HEK293 (cell line): ENCODE data around the gene CCDC9B.
A peak's percentile ranks its signal among the peaks of the same experiment; 100 is the strongest.

Experiments
- BCL11B ChIP-seq: fragments of 450-650 bp; formaldehyde crosslinking; IDR thresholded peaks from 2 replicates; pipeline ENCODE4 v1.5.1; 2016; ENCODE audit warnings: low read depth, missing biosample characterization, missing genetic modification characterization
- EGR2 ChIP-seq: fragments of 450-650 bp; formaldehyde crosslinking; IDR thresholded peaks from 2 replicates; pipeline ENCODE4 v1.5.1; 2016; ENCODE audit warnings: low read depth, missing biosample characterization, missing genetic modification characterization
- HOXA7 ChIP-seq: sonication (generic); formaldehyde crosslinking; IDR thresholded peaks from 2 replicates; pipeline ENCODE4 v1.8.1; 2022; ENCODE audit warnings: missing genetic modification reagents, borderline replicate concordance
- KLF8 ChIP-seq: fragments of 450-650 bp; formaldehyde crosslinking; IDR thresholded peaks from 2 replicates; pipeline ENCODE4 v1.5.1; 2016; ENCODE audit warnings: missing biosample characterization, missing genetic modification characterization
- MEIS1 ChIP-seq: sonication (generic); formaldehyde crosslinking; IDR thresholded peaks from 2 replicates; pipeline ENCODE4 v1.8.1; 2022; ENCODE audit warnings: missing genetic modification reagents, mild to moderate bottlenecking, borderline replicate concordance
- SCRT2 ChIP-seq: fragments of 450-650 bp; formaldehyde crosslinking; IDR thresholded peaks from 2 replicates; pipeline ENCODE4 v1.5.1; 2016; ENCODE audit warnings: missing biosample characterization, missing genetic modification characterization
- SETDB1 ChIP-seq: IDR thresholded peaks from one replicate; pipeline ENCODE4 v1.6.1; 2017; ENCODE audit warnings: mild to moderate bottlenecking, low read length, moderate library complexity, mixed read lengths; ENCODE audit not compliant: insufficient read length
- SP3 ChIP-seq: fragments of 450-650 bp; formaldehyde crosslinking; IDR thresholded peaks from 2 replicates; pipeline ENCODE4 v1.5.1; 2016; ENCODE audit warnings: missing biosample characterization, missing genetic modification characterization
- SP7 ChIP-seq: fragments of 450-650 bp; formaldehyde crosslinking; IDR thresholded peaks from 2 replicates; pipeline ENCODE4 v1.5.1; 2016; ENCODE audit warnings: missing biosample characterization, missing genetic modification characterization
- WT1 ChIP-seq: fragments of 450-650 bp; formaldehyde crosslinking; IDR thresholded peaks from 2 replicates; pipeline ENCODE4 v1.5.1; 2016; ENCODE audit warnings: missing biosample characterization, missing genetic modification characterization
- ZBTB48 ChIP-seq: fragments of 450-650 bp; formaldehyde crosslinking; IDR thresholded peaks from 2 replicates; pipeline ENCODE4 v1.5.1; 2016; ENCODE audit warnings: missing biosample characterization, missing genetic modification characterization
- ZBTB7A ChIP-seq: fragments of 450-650 bp; formaldehyde crosslinking; IDR thresholded peaks from 2 replicates; pipeline ENCODE4 v1.5.1; 2016; ENCODE audit warnings: low read depth, missing biosample characterization, missing genetic modification characterization
- ZNF140 ChIP-seq: fragments of 450-650 bp; formaldehyde crosslinking; IDR thresholded peaks from 2 replicates; pipeline ENCODE4 v1.5.1; 2016; ENCODE audit warnings: missing biosample characterization, missing genetic modification characterization
- ZNF146 ChIP-seq: fragments of 450-650 bp; formaldehyde crosslinking; IDR thresholded peaks from 2 replicates; pipeline ENCODE4 v1.5.1; 2016; ENCODE audit warnings: missing biosample characterization, missing genetic modification characterization
- ZNF155 ChIP-seq: fragments of 450-650 bp; formaldehyde crosslinking; IDR thresholded peaks from 2 replicates; pipeline ENCODE4 v1.5.1; 2016; ENCODE audit warnings: missing biosample characterization, missing genetic modification characterization
- ZNF169 ChIP-seq: fragments of 450-650 bp; formaldehyde crosslinking; IDR thresholded peaks from 2 replicates; pipeline ENCODE4 v1.5.1; 2016; ENCODE audit warnings: missing biosample characterization, missing genetic modification characterization
- ZNF26 ChIP-seq: fragments of 450-650 bp; formaldehyde crosslinking; IDR thresholded peaks from 2 replicates; pipeline ENCODE4 v1.5.1; 2016; ENCODE audit warnings: missing biosample characterization, missing genetic modification characterization
- ZNF426 ChIP-seq: fragments of 450-650 bp; formaldehyde crosslinking; IDR thresholded peaks from 2 replicates; pipeline ENCODE4 v1.5.1; 2017; ENCODE audit warnings: missing biosample characterization, missing genetic modification characterization, mild to moderate bottlenecking, inconsistent platforms, moderate library complexity
- ZNF449 ChIP-seq: fragments of 450-650 bp; formaldehyde crosslinking; IDR thresholded peaks from 2 replicates; pipeline ENCODE4 v1.5.1; 2017; ENCODE audit warnings: missing biosample characterization, mild to moderate bottlenecking, missing genetic modification characterization, moderate library complexity
- ZNF518A ChIP-seq: fragments of 450-650 bp; formaldehyde crosslinking; conservative IDR thresholded peaks from 2 replicates; pipeline ENCODE4 v1.5.1; 2016; ENCODE audit warnings: low read depth, missing biosample characterization, missing genetic modification characterization
- ZNF521 ChIP-seq: fragments of 450-650 bp; formaldehyde crosslinking; IDR thresholded peaks from 2 replicates; pipeline ENCODE4 v1.5.1; 2017; ENCODE audit warnings: missing biosample characterization, mild to moderate bottlenecking, missing genetic modification characterization
- ZNF530 ChIP-seq: fragments of 450-650 bp; formaldehyde crosslinking; IDR thresholded peaks from 2 replicates; pipeline ENCODE4 v1.5.1; 2016; ENCODE audit warnings: low read depth, missing biosample characterization, missing genetic modification characterization
- ZNF555 ChIP-seq: fragments of 450-650 bp; formaldehyde crosslinking; conservative IDR thresholded peaks from 2 replicates; pipeline ENCODE4 v1.5.1; 2017; ENCODE audit warnings: missing biosample characterization, mild to moderate bottlenecking, missing genetic modification characterization, inconsistent platforms
- ZNF596 ChIP-seq: fragments of 450-650 bp; IDR thresholded peaks from 2 replicates; pipeline ENCODE4 v1.5.0; 2018; ENCODE audit warnings: missing biosample characterization, mild to moderate bottlenecking, missing genetic modification characterization, moderate library complexity
- ZNF624 ChIP-seq: fragments of 450-650 bp; formaldehyde crosslinking; IDR thresholded peaks from 2 replicates; pipeline ENCODE4 v1.5.1; 2017; ENCODE audit warnings: missing biosample characterization, missing genetic modification characterization
- ZNF658 ChIP-seq: fragments of 450-650 bp; formaldehyde crosslinking; IDR thresholded peaks from 2 replicates; pipeline ENCODE4; 2016; ENCODE audit warnings: missing biosample characterization, missing genetic modification characterization
- ZNF660 ChIP-seq: fragments of 450-650 bp; IDR thresholded peaks from 2 replicates; pipeline ENCODE4 v1.5.1; 2018; ENCODE audit warnings: missing biosample characterization, mild to moderate bottlenecking, missing genetic modification characterization
- ZNF664 ChIP-seq: fragments of 450-650 bp; formaldehyde crosslinking; IDR thresholded peaks from 2 replicates; pipeline ENCODE4 v1.5.1; 2016; ENCODE audit warnings: missing biosample characterization, missing genetic modification characterization
- ZNF837 ChIP-seq: fragments of 450-650 bp; formaldehyde crosslinking; IDR thresholded peaks from 2 replicates; pipeline ENCODE4 v1.5.1; 2016; ENCODE audit warnings: missing biosample characterization, missing genetic modification characterization
- ZSCAN4 ChIP-seq: fragments of 450-650 bp; formaldehyde crosslinking; IDR thresholded peaks from 2 replicates; pipeline ENCODE4 v1.5.1; 2017; ENCODE audit warnings: missing biosample characterization, missing genetic modification characterization
- ZSCAN5A ChIP-seq: fragments of 450-650 bp; formaldehyde crosslinking; IDR thresholded peaks from 2 replicates; pipeline ENCODE4 v1.5.1; 2016; ENCODE audit warnings: missing biosample characterization, missing genetic modification characterization

CCDC9B gene

GRCh38 chr15:40335938-40336743, 4.6 kb downstream of the CCDC9B start (continued):
- no peak for TF ChIP-seq KLF8 (tag by site-specific recombination)
- TF ChIP-seq ZNF518A (tag by site-specific recombination), result no peak
- TF ChIP-seq EGR2 (tag by site-specific recombination), result no peak
- no peak for TF ChIP-seq ZBTB7A (tag by site-specific recombination)
- no peak for TF ChIP-seq MEIS1
- peak; percentile 38; the same call in 1 of the 2 replicates for TF ChIP-seq WT1 (tag by site-specific recombination)
- TF ChIP-seq HOXA7 (CRISPR knock-in tag), result no peak
- no peak for TF ChIP-seq BCL11B (tag by site-specific recombination)
- TF ChIP-seq SETDB1, result no peak
- peak; percentile 84 for TF ChIP-seq SCRT2
- no peak for TF ChIP-seq ZNF169 (tag by site-specific recombination)
- no peak for TF ChIP-seq ZNF664
- no peak for TF ChIP-seq ZNF837 (tag by site-specific recombination)
- TF ChIP-seq SP3 (tag by site-specific recombination), result no peak
- TF ChIP-seq ZNF660 (tag by site-specific recombination), result no peak
- TF ChIP-seq ZBTB48 (tag by site-specific recombination), result peak; percentile 15; the same call in 1 of the 2 replicates
- no peak for TF ChIP-seq ZNF426
- no peak for TF ChIP-seq ZNF555 (tag by site-specific recombination)
- no peak for TF ChIP-seq ZNF146 (tag by site-specific recombination)
- no peak for TF ChIP-seq ZNF624 (tag by site-specific recombination)
- TF ChIP-seq ZNF155 (tag by site-specific recombination), result no peak
- no peak for TF ChIP-seq ZNF530 (tag by site-specific recombination)
- TF ChIP-seq ZNF26 (tag by site-specific recombination), result no peak
- no peak for TF ChIP-seq ZNF449
- TF ChIP-seq ZNF521, result no peak
- no peak for TF ChIP-seq ZSCAN4 (tag by site-specific recombination)
- TF ChIP-seq ZSCAN5A (tag by site-specific recombination), result no peak
- TF ChIP-seq ZNF140, result no peak
- TF ChIP-seq SP7, result peak; percentile 26; the same call in 1 of the 2 replicates
- no peak for TF ChIP-seq ZNF658
- TF ChIP-seq ZNF596, result no peak
